ENCODE measurements around the gene ZNF32.

DNA sequence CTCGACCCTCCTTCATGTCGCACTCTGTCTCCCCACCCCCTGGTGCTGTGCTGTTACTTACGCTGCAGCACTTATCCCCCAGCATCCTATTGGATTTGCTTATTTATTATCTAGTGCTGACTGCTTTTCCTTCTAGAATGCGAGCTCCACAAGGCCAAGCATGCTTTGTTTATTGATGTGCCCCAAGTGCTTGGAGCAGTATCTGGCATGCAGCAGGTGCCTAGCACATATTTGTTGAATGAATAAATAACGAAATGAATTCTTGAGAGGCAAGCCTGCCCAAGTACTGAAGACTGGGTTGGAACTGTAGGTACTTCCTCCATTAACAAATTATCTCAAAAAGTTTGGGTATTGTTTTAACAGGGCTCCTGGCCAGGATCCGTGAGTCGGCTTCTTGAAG, 24.8 kb upstream of the ZNF32 start:
- TF ChIP-seq NFE2L1 (CRISPR knock-in tag; IDR thresholded peaks at IDR 0.05) (no peak), SMAD3 (CRISPR knock-in tag; IDR thresholded peaks at IDR 0.05; ENCODE audit: borderline replicate concordance) (no peak), ZBTB21 (CRISPR knock-in tag; IDR thresholded peaks at IDR 0.05; ENCODE audit: borderline replicate concordance) (no peak)
- TF ChIP-seq, protein P1, sequence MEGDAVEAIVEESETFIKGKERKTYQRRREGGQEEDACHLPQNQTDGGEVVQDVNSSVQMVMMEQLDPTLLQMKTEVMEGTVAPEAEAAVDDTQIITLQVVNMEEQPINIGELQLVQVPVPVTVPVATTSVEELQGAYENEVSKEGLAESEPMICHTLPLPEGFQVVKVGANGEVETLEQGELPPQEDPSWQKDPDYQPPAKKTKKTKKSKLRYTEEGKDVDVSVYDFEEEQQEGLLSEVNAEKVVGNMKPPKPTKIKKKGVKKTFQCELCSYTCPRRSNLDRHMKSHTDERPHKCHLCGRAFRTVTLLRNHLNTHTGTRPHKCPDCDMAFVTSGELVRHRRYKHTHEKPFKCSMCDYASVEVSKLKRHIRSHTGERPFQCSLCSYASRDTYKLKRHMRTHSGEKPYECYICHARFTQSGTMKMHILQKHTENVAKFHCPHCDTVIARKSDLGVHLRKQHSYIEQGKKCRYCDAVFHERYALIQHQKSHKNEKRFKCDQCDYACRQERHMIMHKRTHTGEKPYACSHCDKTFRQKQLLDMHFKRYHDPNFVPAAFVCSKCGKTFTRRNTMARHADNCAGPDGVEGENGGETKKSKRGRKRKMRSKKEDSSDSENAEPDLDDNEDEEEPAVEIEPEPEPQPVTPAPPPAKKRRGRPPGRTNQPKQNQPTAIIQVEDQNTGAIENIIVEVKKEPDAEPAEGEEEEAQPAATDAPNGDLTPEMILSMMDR (IDR thresholded peaks at IDR 0.05), result no peak
- TF ChIP-seq, protein P2, sequence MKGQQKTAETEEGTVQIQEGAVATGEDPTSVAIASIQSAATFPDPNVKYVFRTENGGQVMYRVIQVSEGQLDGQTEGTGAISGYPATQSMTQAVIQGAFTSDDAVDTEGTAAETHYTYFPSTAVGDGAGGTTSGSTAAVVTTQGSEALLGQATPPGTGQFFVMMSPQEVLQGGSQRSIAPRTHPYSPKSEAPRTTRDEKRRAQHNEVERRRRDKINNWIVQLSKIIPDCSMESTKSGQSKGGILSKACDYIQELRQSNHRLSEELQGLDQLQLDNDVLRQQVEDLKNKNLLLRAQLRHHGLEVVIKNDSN (CRISPR knock-in tag; IDR thresholded peaks at IDR 0.05), result no peak
- TF ChIP-seq, protein P3, sequence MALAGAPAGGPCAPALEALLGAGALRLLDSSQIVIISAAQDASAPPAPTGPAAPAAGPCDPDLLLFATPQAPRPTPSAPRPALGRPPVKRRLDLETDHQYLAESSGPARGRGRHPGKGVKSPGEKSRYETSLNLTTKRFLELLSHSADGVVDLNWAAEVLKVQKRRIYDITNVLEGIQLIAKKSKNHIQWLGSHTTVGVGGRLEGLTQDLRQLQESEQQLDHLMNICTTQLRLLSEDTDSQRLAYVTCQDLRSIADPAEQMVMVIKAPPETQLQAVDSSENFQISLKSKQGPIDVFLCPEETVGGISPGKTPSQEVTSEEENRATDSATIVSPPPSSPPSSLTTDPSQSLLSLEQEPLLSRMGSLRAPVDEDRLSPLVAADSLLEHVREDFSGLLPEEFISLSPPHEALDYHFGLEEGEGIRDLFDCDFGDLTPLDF (CRISPR knock-in tag; IDR thresholded peaks at IDR 0.05), result no peak
- TF ChIP-seq, protein P4, sequence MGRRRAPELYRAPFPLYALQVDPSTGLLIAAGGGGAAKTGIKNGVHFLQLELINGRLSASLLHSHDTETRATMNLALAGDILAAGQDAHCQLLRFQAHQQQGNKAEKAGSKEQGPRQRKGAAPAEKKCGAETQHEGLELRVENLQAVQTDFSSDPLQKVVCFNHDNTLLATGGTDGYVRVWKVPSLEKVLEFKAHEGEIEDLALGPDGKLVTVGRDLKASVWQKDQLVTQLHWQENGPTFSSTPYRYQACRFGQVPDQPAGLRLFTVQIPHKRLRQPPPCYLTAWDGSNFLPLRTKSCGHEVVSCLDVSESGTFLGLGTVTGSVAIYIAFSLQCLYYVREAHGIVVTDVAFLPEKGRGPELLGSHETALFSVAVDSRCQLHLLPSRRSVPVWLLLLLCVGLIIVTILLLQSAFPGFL (CRISPR knock-in tag; IDR thresholded peaks at IDR 0.05; ENCODE audit: borderline replicate concordance), result no peak
- TF ChIP-seq, protein P5, sequence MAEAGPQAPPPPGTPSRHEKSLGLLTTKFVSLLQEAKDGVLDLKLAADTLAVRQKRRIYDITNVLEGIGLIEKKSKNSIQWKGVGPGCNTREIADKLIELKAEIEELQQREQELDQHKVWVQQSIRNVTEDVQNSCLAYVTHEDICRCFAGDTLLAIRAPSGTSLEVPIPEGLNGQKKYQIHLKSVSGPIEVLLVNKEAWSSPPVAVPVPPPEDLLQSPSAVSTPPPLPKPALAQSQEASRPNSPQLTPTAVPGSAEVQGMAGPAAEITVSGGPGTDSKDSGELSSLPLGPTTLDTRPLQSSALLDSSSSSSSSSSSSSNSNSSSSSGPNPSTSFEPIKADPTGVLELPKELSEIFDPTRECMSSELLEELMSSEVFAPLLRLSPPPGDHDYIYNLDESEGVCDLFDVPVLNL (CRISPR knock-in tag; IDR thresholded peaks at IDR 0.05; ENCODE audit: borderline replicate concordance, low read depth), result no peak

Data from WTC11 (cell line).